ENCODE measurements around the gene LGALS3.

GRCh38 chr14:55170526-55170925, 41.5 kb downstream of the LGALS3 start:
- TF ChIP-seq CTCF (IDR thresholded peaks at IDR 0.05), result no peak
- TF ChIP-seq ZFX (IDR thresholded peaks at IDR 0.05; ENCODE audit: borderline replicate concordance), result no peak
